ENCODE results near the gene MAEA. TPM values are rescaled to one million over a fixed set of nuclear protein-coding genes. Genes with fewer than 3 reads are reported as not detected.

MAEA gene
- total and polyA plus RNA-seq, 4 donors, result 20.9 to 33.9 (median 29.8) TPM

DNA sequence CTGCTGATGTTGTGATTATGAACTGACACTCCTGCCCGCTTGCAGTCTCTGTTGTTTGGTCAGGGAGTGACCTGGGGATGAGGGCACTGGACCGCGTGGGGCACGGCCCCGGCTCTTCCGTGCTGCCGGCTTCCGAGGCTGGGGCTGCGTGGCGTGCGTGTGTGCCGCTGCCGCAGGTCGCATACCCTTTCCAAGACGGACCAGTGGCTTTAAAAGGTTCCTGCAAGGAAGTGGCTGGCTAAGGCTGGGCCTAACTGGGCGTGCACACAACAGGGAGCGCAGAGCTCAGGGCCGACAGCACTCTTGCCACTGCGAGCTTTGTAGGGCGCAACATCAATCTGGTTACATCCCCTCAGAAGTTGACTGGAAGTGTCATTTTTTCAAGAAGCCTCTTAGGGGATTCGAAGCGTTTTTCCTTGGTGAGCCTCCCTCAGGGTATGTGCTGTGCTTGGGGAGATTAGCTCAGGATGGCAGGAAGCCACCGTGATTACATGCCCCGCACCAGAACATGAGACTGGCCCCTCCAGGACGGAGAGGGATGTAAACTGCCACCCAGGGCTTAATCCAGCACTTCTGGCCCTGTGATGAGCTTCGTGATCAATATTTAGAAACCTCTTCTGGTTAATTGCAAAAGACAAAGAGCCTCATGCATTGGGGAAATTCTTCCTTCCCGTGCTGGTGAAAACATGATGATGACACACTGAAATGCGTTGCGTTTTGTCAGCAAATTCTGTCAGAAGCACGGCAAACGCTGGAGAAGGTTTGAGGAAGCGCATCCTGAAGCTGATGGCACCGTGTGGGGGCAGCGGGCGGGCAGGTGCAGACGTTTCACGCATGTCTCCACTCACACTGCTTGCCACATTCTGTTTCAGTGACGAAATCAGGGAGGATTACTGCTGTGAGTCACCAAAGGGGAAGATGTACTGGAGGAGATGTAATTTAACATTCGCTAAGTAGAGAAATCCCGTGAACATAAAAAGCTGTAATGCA, 11.1 kb downstream of the MAEA start:
- Histone ChIP-seq H3K4me1 (ENCODE audit: control insufficient read depth in 4 of 4, insufficient read depth in 4 of 4, low read length in 3 of 4) (no peaks in the 10 kb centered on the region), H3K27ac (ENCODE audit: low read depth in 1 of 2, low read length in 2 of 2) (peak overlapping the region; percentile 58 to 74), H3K36me3 (ENCODE audit: control insufficient read depth in 4 of 4, insufficient read depth in 3 of 4, low read depth in 1 of 4, low read length in 3 of 4) (peaks cover 0 to 16% (median 8%) of the 10 kb centered on the region in 4 donors), H3K27me3 (ENCODE audit: control insufficient read depth in 4 of 4, insufficient read depth in 4 of 4, low read length in 3 of 4) (no peaks in the 10 kb centered on the region), H3K9ac (ENCODE audit: low read depth in 1 of 2, low read length in 2 of 2) (no peak overlapping the region), H3K9me3 (ENCODE audit: control insufficient read depth in 4 of 4, low read length in 3 of 4) (no peaks in the 10 kb centered on the region), H3K4me3 (ENCODE audit: low read depth in 1 of 3, low read length in 3 of 3) (no peak overlapping the region)
- no peak for TF ChIP-seq HNF4A (conservative IDR thresholded peaks at IDR 0.05)
- TF ChIP-seq, protein P1, sequence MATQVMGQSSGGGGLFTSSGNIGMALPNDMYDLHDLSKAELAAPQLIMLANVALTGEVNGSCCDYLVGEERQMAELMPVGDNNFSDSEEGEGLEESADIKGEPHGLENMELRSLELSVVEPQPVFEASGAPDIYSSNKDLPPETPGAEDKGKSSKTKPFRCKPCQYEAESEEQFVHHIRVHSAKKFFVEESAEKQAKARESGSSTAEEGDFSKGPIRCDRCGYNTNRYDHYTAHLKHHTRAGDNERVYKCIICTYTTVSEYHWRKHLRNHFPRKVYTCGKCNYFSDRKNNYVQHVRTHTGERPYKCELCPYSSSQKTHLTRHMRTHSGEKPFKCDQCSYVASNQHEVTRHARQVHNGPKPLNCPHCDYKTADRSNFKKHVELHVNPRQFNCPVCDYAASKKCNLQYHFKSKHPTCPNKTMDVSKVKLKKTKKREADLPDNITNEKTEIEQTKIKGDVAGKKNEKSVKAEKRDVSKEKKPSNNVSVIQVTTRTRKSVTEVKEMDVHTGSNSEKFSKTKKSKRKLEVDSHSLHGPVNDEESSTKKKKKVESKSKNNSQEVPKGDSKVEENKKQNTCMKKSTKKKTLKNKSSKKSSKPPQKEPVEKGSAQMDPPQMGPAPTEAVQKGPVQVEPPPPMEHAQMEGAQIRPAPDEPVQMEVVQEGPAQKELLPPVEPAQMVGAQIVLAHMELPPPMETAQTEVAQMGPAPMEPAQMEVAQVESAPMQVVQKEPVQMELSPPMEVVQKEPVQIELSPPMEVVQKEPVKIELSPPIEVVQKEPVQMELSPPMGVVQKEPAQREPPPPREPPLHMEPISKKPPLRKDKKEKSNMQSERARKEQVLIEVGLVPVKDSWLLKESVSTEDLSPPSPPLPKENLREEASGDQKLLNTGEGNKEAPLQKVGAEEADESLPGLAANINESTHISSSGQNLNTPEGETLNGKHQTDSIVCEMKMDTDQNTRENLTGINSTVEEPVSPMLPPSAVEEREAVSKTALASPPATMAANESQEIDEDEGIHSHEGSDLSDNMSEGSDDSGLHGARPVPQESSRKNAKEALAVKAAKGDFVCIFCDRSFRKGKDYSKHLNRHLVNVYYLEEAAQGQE (IDR thresholded peaks at IDR 0.05), result no peak
- TF ChIP-seq, protein P2, sequence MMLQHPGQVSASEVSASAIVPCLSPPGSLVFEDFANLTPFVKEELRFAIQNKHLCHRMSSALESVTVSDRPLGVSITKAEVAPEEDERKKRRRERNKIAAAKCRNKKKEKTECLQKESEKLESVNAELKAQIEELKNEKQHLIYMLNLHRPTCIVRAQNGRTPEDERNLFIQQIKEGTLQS (IDR thresholded peaks at IDR 0.05), result no peak
- TF ChIP-seq, protein P3, sequence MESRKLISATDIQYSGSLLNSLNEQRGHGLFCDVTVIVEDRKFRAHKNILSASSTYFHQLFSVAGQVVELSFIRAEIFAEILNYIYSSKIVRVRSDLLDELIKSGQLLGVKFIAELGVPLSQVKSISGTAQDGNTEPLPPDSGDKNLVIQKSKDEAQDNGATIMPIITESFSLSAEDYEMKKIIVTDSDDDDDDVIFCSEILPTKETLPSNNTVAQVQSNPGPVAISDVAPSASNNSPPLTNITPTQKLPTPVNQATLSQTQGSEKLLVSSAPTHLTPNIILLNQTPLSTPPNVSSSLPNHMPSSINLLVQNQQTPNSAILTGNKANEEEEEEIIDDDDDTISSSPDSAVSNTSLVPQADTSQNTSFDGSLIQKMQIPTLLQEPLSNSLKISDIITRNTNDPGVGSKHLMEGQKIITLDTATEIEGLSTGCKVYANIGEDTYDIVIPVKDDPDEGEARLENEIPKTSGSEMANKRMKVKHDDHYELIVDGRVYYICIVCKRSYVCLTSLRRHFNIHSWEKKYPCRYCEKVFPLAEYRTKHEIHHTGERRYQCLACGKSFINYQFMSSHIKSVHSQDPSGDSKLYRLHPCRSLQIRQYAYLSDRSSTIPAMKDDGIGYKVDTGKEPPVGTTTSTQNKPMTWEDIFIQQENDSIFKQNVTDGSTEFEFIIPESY (IDR thresholded peaks at IDR 0.05), result no peak
- TF ChIP-seq EGR1 (IDR thresholded peaks at IDR 0.05; ENCODE audit: low read depth in 2 of 2), result no peak
- DNase-seq (ENCODE audit: low spot score), result no peak
- 85% methylated on average over 40 of the region's 40 CpGs for WGBS

DNA sequence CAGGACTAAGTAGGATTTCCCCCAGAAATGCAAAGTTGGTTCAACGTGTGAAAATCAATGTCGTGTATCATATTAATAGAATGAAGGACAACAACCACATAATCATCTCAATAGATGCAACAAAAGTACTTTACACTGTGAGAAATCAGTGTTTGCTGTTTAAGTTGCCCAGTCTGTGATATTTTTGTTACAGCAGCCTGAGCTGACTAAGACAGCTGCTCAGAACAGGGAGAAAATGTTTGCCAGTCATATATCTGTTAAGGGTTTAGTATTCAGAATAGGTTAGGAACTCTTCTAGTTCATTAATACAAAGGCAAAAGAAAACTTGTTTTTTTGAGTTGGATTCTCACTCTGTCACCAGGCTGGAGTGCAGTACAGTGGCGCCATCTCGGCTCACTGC, 12.5 kb downstream of the MAEA start:
- H3K4me1 ChIP-seq (ENCODE audit: control insufficient read depth in 4 of 4, insufficient read depth in 4 of 4, low read length in 3 of 4), result no peaks in the 10 kb centered on the region
- 91% methylated on average over 4 of the region's 4 CpGs for WGBS
- H3K9me3 ChIP-seq (ENCODE audit: control insufficient read depth in 4 of 4, low read length in 3 of 4), result no peaks in the 10 kb centered on the region
- no peak overlapping the region for H3K9ac ChIP-seq (ENCODE audit: low read depth in 1 of 2, low read length in 2 of 2)
- H3K27ac ChIP-seq (ENCODE audit: low read depth in 1 of 2, low read length in 2 of 2), result no peak overlapping the region
- DNase-seq (ENCODE audit: low spot score), result no peak
- no peaks in the 10 kb centered on the region for H3K27me3 ChIP-seq (ENCODE audit: control insufficient read depth in 4 of 4, insufficient read depth in 4 of 4, low read length in 3 of 4)
- H3K4me3 ChIP-seq (ENCODE audit: low read depth in 1 of 3, low read length in 3 of 3), result no peak overlapping the region
- H3K36me3 ChIP-seq (ENCODE audit: control insufficient read depth in 4 of 4, insufficient read depth in 3 of 4, low read depth in 1 of 4, low read length in 3 of 4), result peaks cover 0 to 16% (median 6%) of the 10 kb centered on the region in 4 donors
- no peak for TF ChIP-seq GABPA (IDR thresholded peaks at IDR 0.05 in 1 of 2, conservative IDR thresholded peaks at IDR 0.05 in 1 of 2)
- TF ChIP-seq, protein P2 (IDR thresholded peaks at IDR 0.05), result no peak
- TF ChIP-seq, protein P4, sequence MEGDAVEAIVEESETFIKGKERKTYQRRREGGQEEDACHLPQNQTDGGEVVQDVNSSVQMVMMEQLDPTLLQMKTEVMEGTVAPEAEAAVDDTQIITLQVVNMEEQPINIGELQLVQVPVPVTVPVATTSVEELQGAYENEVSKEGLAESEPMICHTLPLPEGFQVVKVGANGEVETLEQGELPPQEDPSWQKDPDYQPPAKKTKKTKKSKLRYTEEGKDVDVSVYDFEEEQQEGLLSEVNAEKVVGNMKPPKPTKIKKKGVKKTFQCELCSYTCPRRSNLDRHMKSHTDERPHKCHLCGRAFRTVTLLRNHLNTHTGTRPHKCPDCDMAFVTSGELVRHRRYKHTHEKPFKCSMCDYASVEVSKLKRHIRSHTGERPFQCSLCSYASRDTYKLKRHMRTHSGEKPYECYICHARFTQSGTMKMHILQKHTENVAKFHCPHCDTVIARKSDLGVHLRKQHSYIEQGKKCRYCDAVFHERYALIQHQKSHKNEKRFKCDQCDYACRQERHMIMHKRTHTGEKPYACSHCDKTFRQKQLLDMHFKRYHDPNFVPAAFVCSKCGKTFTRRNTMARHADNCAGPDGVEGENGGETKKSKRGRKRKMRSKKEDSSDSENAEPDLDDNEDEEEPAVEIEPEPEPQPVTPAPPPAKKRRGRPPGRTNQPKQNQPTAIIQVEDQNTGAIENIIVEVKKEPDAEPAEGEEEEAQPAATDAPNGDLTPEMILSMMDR (IDR thresholded peaks at IDR 0.05; ENCODE audit: low read depth, low read length, missing input control), result no peak
- TF ChIP-seq RAD21 (IDR thresholded peaks at IDR 0.05), result no peak
- TF ChIP-seq, protein P1 (IDR thresholded peaks at IDR 0.05), result no peak
- TF ChIP-seq YY1 (IDR thresholded peaks at IDR 0.05), result no peak
- no peak for TF ChIP-seq SP1 (IDR thresholded peaks at IDR 0.05)
- no peak for TF ChIP-seq JUND (IDR thresholded peaks at IDR 0.05)
- TF ChIP-seq, protein P3 (IDR thresholded peaks at IDR 0.05), result no peak
- TF ChIP-seq NR2F2 (IDR thresholded peaks at IDR 0.05), result no peak
- TF ChIP-seq HNF4G (IDR thresholded peaks at IDR 0.05), result no peak
- no peak for TF ChIP-seq RXRA (IDR thresholded peaks at IDR 0.05)
- no peak for TF ChIP-seq EGR1 (IDR thresholded peaks at IDR 0.05; ENCODE audit: low read depth in 2 of 2)
- TF ChIP-seq HNF4A (conservative IDR thresholded peaks at IDR 0.05), result no peak
- no peak for TF ChIP-seq FOXA2 (IDR thresholded peaks at IDR 0.05)
- TF ChIP-seq FOXA1 (IDR thresholded peaks at IDR 0.05), result no peak

Measured in liver (tissue), 9 donors.